ENCODE measurements around the gene POMGNT2.

- TF ChIP-seq CTCF (IDR thresholded peaks at IDR 0.05; ENCODE audit: low read depth, low read length, missing input control) (no peak), EGR1 (IDR thresholded peaks at IDR 0.05; ENCODE audit: low read depth in 2 of 2) (no peak), RAD21 (IDR thresholded peaks at IDR 0.05) (no peak), YY1 (IDR thresholded peaks at IDR 0.05) (no peak), TAF1 (conservative IDR thresholded peaks at IDR 0.05) (no peak), SP1 (IDR thresholded peaks at IDR 0.05) (no peak), JUND (IDR thresholded peaks at IDR 0.05) (no peak), REST (IDR thresholded peaks at IDR 0.05) (no peak), GABPA (IDR thresholded peaks at IDR 0.05 in 1 of 2, conservative IDR thresholded peaks at IDR 0.05 in 1 of 2) (no peak)
- TF ChIP-seq, protein P1, sequence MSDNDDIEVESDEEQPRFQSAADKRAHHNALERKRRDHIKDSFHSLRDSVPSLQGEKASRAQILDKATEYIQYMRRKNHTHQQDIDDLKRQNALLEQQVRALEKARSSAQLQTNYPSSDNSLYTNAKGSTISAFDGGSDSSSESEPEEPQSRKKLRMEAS (IDR thresholded peaks at IDR 0.05), result no peak
- TF ChIP-seq, protein P2, sequence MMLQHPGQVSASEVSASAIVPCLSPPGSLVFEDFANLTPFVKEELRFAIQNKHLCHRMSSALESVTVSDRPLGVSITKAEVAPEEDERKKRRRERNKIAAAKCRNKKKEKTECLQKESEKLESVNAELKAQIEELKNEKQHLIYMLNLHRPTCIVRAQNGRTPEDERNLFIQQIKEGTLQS (IDR thresholded peaks at IDR 0.05), result no peak
These were observed 18.0 kb upstream of the POMGNT2 start for GRCh38 chr3:43123895-43124294.

Measured in liver (tissue), 3 donors.